Endothelial cell of umbilical vein (primary cell): ENCODE measurements around the gene MGST2. TPM values are rescaled to one million over a fixed set of nuclear protein-coding genes. Genes with fewer than 3 reads are reported as not detected.

Source experiments
- BruUV-seq: library from RNA; stranded (reverse); fragments of 400-500 nt; replicated peaks from 2 replicates; lab custom pipeline; 2021; lab: Mats Ljungman, UMichigan
- CTCF ChIA-PET: fragments of 300-600, 350-600 bp; sonication (Branson Sonifier 250); formaldehyde crosslinking; loops from one replicate; lab custom pipeline; 2021; ENCODE audit warnings: antibody characterized with exemption, inconsistent platforms; lab: Charles Lee
- POLR2A ChIA-PET: fragments of 300-600, 350-600 bp; sonication (Branson Sonifier 250); formaldehyde crosslinking; loops from one replicate; lab custom pipeline; 2021; ENCODE audit warnings: antibody characterized with exemption, inconsistent platforms; lab: Charles Lee
- DNase-seq: peaks from one replicate; pipeline ENCODE4 v3.0.0-alpha.2; 2011; ENCODE audit warnings: low read depth, low spot score
- FAIRE-seq: peaks from 2 replicates; lab custom pipeline; 2011; peaks lifted over from hg19 to GRCh38; lab: Jason Lieb, UNC
- H2AFZ ChIP-seq: 2 replicates; pipeline ENCODE4 v1.6.0; 2012; ENCODE audit warnings: low read depth, low read length, control low read depth, inconsistent platforms
- H3K27ac ChIP-seq: 2 replicates; pipeline ENCODE4 v1.5.1; 2011; ENCODE audit warnings: low read depth, mild to moderate bottlenecking, control low read depth, low read length, moderate library complexity; ENCODE audit not compliant: insufficient read depth
- H3K27me3 ChIP-seq, 2 experiments: 2 replicates each; pipeline versions ENCODE4 v1.6.0 to v1.6.1; 2011; ENCODE audit warnings: low read length in 2 of 2, mixed read lengths in 1 of 2; ENCODE audit not compliant: control insufficient read depth in 2 of 2, insufficient read depth in 2 of 2
- H3K36me3 ChIP-seq, 2 experiments: 2 replicates in 1 of 2; 3 replicates in 1 of 2; pipeline ENCODE4 v1.5.1; 2011; ENCODE audit warnings: low read length in 2 of 2, mild to moderate bottlenecking in 1 of 2, moderate library complexity in 1 of 2; ENCODE audit not compliant: control insufficient read depth in 2 of 2, insufficient read depth in 2 of 2; ENCODE audit errors: extremely low read depth in 1 of 2
- H3K4me1 ChIP-seq: 3 replicates; pipeline ENCODE4 v1.5.1; 2011; ENCODE audit warnings: mild to moderate bottlenecking, low read length; ENCODE audit not compliant: control insufficient read depth, insufficient read depth; ENCODE audit errors: extremely low read depth
- H3K4me2 ChIP-seq: 2 replicates; pipeline ENCODE4 v1.6.1; 2011; ENCODE audit warnings: low read length, control low read depth, mixed read lengths; ENCODE audit not compliant: insufficient read depth
- H3K4me3 ChIP-seq, 3 experiments: fragments of 200-600 bp in 1 of 3; sonication (generic), shearing (Covaris generic) in 1 of 3; replicated peaks in 1 of 3; 2 replicates each; pipeline ENCODE4 v1.5.1; 2011 to 2016; ENCODE audit warnings: control low read depth in 3 of 3, low read length in 3 of 3, mild to moderate bottlenecking in 2 of 3, inconsistent platforms in 1 of 3, low read depth in 1 of 3, moderate library complexity in 1 of 3; ENCODE audit not compliant: insufficient read depth in 1 of 3
- H3K79me2 ChIP-seq: 2 replicates; pipeline ENCODE4 v1.6.0; 2012; ENCODE audit warnings: low read length, inconsistent platforms; ENCODE audit not compliant: control insufficient read depth, insufficient read depth
- H3K9ac ChIP-seq: replicated peaks from 2 replicates; pipeline ENCODE3; 2011; ENCODE audit warnings: low read length, control low read depth; ENCODE audit not compliant: insufficient read depth; ENCODE audit errors: extremely low read depth
- H3K9me1 ChIP-seq: replicated peaks from 3 replicates; pipeline ENCODE4 v1.6.0; 2011; ENCODE audit warnings: mild to moderate bottlenecking, low read length; ENCODE audit not compliant: control insufficient read depth, insufficient read depth; ENCODE audit errors: extremely low read depth
- H3K9me3 ChIP-seq: replicated peaks from 2 replicates; pipeline ENCODE4 v1.5.1; 2012; ENCODE audit warnings: low read length, inconsistent platforms; ENCODE audit not compliant: control insufficient read depth, insufficient read depth
- H4K20me1 ChIP-seq: replicated peaks from 2 replicates; pipeline ENCODE3; 2011; ENCODE audit warnings: mild to moderate bottlenecking, low read length; ENCODE audit not compliant: control insufficient read depth, insufficient read depth; ENCODE audit errors: extremely low read depth
- CTCF ChIP-seq, 2 donors: IDR thresholded peaks; 1 replicate in 1 of 2; 2 replicates in 1 of 2; pipeline ENCODE4 v1.5.1; 2011; ENCODE audit warnings: low read length in 2 of 2, mild to moderate bottlenecking in 2 of 2, moderate library complexity in 2 of 2, control low read depth in 1 of 2, inconsistent platforms in 1 of 2, low read depth in 1 of 2; ENCODE audit not compliant: insufficient read depth in 1 of 2; ENCODE audit errors: extremely low read depth in 1 of 2
- EZH2 ChIP-seq: IDR thresholded peaks from 2 replicates; pipeline ENCODE4 v1.6.1; 2012; ENCODE audit warnings: borderline replicate concordance, low read depth, mild to moderate bottlenecking, moderate library complexity, low read length, inconsistent platforms; ENCODE audit not compliant: severe bottlenecking
- FOS ChIP-seq: IDR thresholded peaks from 2 replicates; pipeline ENCODE4 v1.6.1; 2011; ENCODE audit warnings: mild to moderate bottlenecking, low read length, moderate library complexity, borderline replicate concordance; ENCODE audit not compliant: insufficient read depth
- GATA2 ChIP-seq: IDR thresholded peaks from 2 replicates; pipeline ENCODE4 v1.7.0; 2011; ENCODE audit warnings: low read depth, mild to moderate bottlenecking, moderate library complexity, mixed read lengths, low read length; ENCODE audit not compliant: insufficient read length, insufficient read depth
- JUN ChIP-seq: IDR thresholded peaks from 2 replicates; pipeline ENCODE4 v1.6.1; 2011; ENCODE audit warnings: borderline replicate concordance, low read depth; ENCODE audit not compliant: insufficient read length, insufficient read depth
- MYC ChIP-seq: IDR thresholded peaks from one replicate; pipeline ENCODE4 v1.6.1; 2011; ENCODE audit warnings: mild to moderate bottlenecking, low read depth, low read length
- POLR2A ChIP-seq: IDR thresholded peaks from 2 replicates; pipeline ENCODE4 v1.6.1; 2012; ENCODE audit warnings: low read depth, mild to moderate bottlenecking, control low read depth, low read length
- POLR2AphosphoS5 ChIP-seq: IDR thresholded peaks from 2 replicates; pipeline ENCODE4 v1.6.1; 2012; ENCODE audit warnings: low read depth, mild to moderate bottlenecking, control low read depth, low read length, moderate library complexity; ENCODE audit not compliant: insufficient read depth
- dilution Hi-C: fragments of 300-500 bp; cut with MboI; formaldehyde crosslinking; loops from one replicate; pipeline ENCODE4 v1.15.0; 2019; ENCODE audit warnings: low sequenced_read_pairs; ENCODE audit not compliant: extremely low pct_ligation_motif_present
- intact Hi-C: fragments of 100-400 bp; cut with micrococcal nuclease; formaldehyde crosslinking; loops from one replicate; pipeline ENCODE4 v1.10.0; 2022
- polyA plus RNA-seq, 4 experiments: library from polyadenylated mRNA; depleted of rRNA in 3 of 4; stranded (reverse) in 3 of 4; unstranded in 1 of 4; fragments of >200 nt; gene quantifications; 2 replicates each; pipeline versions ENCODE4 v1.2.1 to v1.2.3, GENCODE V29; 2011 to 2012; ENCODE audit warnings: missing spikeins in 1 of 4
- total RNA-seq: library from RNA; stranded (reverse); gene quantifications from 2 replicates; pipeline ENCODE4 v1.2.3, GENCODE V29; 2021
- TF ChIP-seq, protein P1 (sequence below): IDR thresholded peaks from 2 replicates; pipeline ENCODE4 v1.6.1; 2011; ENCODE audit not compliant: insufficient read depth, insufficient read length

The MGST2 gene
- total and polyA plus RNA-seq, 2 donors (not counting 3 experiments of a cell fraction or from before 2014, with no cell fraction given), result 64.3 to 78.9 TPM

DNA sequence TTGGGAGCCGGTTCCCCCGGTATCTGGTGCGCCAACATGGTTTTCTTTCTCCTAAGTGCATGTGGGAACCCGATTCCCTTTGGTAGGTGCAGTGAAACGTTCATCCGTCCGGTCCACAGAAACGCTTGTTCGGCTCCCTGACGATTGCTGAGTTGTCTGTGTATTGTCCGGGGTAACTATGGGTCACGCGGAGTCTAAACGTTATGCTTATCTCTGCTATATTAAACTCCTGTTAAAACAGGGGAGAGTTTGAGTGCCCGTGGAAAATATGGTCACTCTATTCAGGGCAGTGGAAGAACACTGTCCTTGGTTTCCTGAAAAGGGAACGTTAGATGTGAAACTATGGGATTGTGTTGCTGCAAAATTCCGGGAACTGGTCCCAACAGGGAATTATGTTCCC is 32.4 kb upstream of the MGST2 start:
- POLR2A ChIA-PET, result no interaction called here
- H3K9ac ChIP-seq, result no peak overlapping the region
- H3K9me3 ChIP-seq, result no peaks in the 10 kb centered on the region
- no TSS peak for BruUV-seq
- TF ChIP-seq, protein P1, sequence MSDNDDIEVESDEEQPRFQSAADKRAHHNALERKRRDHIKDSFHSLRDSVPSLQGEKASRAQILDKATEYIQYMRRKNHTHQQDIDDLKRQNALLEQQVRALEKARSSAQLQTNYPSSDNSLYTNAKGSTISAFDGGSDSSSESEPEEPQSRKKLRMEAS, result no peak
- TF ChIP-seq EZH2 (no peak), GATA2 (no peak), POLR2A (no peak), MYC (no peak), CTCF (IDR thresholded peaks at IDR 0.05; ENCODE audit: extremely low read depth in 1 of 2, insufficient read depth in 1 of 2, low read depth in 1 of 2, low read length in 2 of 2) (no peak), POLR2AphosphoS5 (no peak), JUN (no peak), FOS (no peak)
- H3K4me1 ChIP-seq, result no peaks in the 10 kb centered on the region
- H3K27ac ChIP-seq, result no peak overlapping the region
- FAIRE-seq (no peak), DNase-seq (no peak)
- H3K79me2 ChIP-seq, result no peaks in the 10 kb centered on the region
- no peaks in the 10 kb centered on the region for H3K36me3 ChIP-seq
- CTCF ChIA-PET, result interaction anchor here (0.8 to 3.1 kb wide), 16 partner anchors 8 to 727 kb away, joined by 3 to 60 read pairs (median 4); no protein-coding TSS in a partner anchor
- peaks cover 13 to 14% of the 10 kb centered on the region in 2 experiments for H3K27me3 ChIP-seq
- H3K9me1 ChIP-seq, result no peaks in the 10 kb centered on the region
- no peak overlapping the region for H3K4me3 ChIP-seq
- dilution Hi-C loops (no loop called here), intact Hi-C loops (loop anchor here (1.0 to 5.0 kb wide), 4 partner anchors 30 to 534 kb away; no protein-coding TSS in a partner anchor)
- H4K20me1 ChIP-seq, result no peaks in the 10 kb centered on the region
- H2AFZ ChIP-seq, result no peak overlapping the region
- H3K4me2 ChIP-seq, result no peak overlapping the region
